ENCODE results near the gene P2RX1.

The P2RX1 gene

GRCh38 chr17:3851461-3852100, 64.7 kb downstream of the P2RX1 start:
- no peak overlapping the region for H3K4me3 ChIP-seq (ENCODE audit: low read depth, low read length)
- no peaks in the 10 kb centered on the region for H3K36me3 ChIP-seq (ENCODE audit: control insufficient read depth, insufficient read depth, low read length)
- H3K9ac ChIP-seq (ENCODE audit: low read length), result no peak overlapping the region
- peaks cover 2% of the 10 kb centered on the region; the same call in 1 of the 2 replicates for H3K4me1 ChIP-seq (ENCODE audit: control insufficient read depth, insufficient read depth, low read length)
- no peaks in the 10 kb centered on the region for H3K27me3 ChIP-seq (ENCODE audit: control insufficient read depth, insufficient read depth, low read length)
- no peak overlapping the region for H3K27ac ChIP-seq (ENCODE audit: low read depth, low read length)
- no peaks in the 10 kb centered on the region for H3K9me3 ChIP-seq (ENCODE audit: control insufficient read depth, insufficient read depth, low read depth, low read length)

DNA sequence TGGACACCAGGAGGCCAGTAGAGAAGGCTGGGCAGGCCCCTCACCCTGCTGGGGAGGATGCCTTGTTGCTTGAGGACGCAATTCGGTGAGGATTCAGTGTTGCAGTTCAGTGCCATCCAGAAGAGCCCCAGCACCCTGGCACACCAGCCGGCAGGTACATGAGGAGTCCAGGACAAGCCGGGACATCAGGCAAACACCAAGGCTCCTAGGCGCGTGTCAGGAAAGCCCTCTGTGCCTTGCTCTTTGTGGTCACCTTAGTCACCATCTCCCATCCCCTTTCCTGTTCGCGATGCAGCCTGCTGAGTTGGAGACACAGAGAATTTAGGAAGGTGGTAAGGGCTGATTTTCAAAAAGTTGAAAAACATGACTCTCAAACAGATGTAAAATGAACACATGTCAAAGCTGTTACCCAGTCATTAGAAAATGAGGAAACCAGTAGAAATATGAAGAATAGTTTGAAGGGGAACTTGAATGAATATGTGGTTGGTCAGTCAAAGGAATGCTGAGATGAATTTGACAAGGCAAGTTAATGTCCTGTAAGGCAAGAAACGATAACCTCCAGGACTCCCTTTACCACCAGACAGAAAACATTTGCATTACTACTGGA, 67.9 kb downstream of the P2RX1 start:
- Histone ChIP-seq H3K4me3 (ENCODE audit: low read depth, low read length) (no peak overlapping the region), H3K4me1 (ENCODE audit: control insufficient read depth, insufficient read depth, low read length) (peaks cover 11% of the 10 kb centered on the region; the same call in 1 of the 2 replicates), H3K36me3 (ENCODE audit: control insufficient read depth, insufficient read depth, low read length) (0 out of 2 replicates have a peak, but pooled peaks cover 4% of the 10 kb centered on the region), H3K9ac (ENCODE audit: low read length) (no peak overlapping the region), H3K27ac (ENCODE audit: low read depth, low read length) (no peak overlapping the region), H3K9me3 (ENCODE audit: control insufficient read depth, insufficient read depth, low read depth, low read length) (no peaks in the 10 kb centered on the region), H3K27me3 (ENCODE audit: control insufficient read depth, insufficient read depth, low read length) (no peaks in the 10 kb centered on the region)

DNA sequence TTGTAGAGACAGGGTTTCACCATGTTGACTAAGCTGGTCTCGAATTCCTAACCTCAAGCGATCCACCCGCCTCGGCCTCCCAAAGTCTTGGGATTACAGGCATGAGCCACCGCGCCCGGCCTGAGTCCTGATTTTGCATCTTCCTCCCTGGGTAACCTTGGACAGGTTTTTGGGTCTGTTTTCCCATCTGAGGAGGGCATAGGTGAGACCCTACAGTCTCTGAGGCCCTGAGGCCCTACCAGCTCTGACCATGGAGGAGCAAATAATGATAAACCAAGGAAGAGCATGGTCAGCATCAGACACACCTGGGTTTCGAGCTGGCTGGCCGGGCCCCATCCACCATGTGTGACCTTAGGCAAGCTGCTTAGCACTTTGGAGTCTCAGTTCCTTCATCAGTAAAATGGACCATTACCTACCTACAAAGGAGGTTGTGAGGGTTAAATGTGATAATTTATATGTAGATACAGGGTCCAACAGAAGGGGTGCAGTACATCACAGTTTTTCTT, 69.0 kb downstream of the P2RX1 start:
- Histone ChIP-seq H3K27ac (ENCODE audit: low read depth, low read length) (no peak overlapping the region), H3K9me3 (ENCODE audit: control insufficient read depth, insufficient read depth, low read depth, low read length) (no peaks in the 10 kb centered on the region), H3K36me3 (ENCODE audit: control insufficient read depth, insufficient read depth, low read length) (peaks cover 14% of the 10 kb centered on the region), H3K9ac (ENCODE audit: low read length) (no peak overlapping the region), H3K4me1 (ENCODE audit: control insufficient read depth, insufficient read depth, low read length) (peaks cover 11% of the 10 kb centered on the region; the same call in 1 of the 2 replicates), H3K4me3 (ENCODE audit: low read depth, low read length) (no peak overlapping the region), H3K27me3 (ENCODE audit: control insufficient read depth, insufficient read depth, low read length) (no peaks in the 10 kb centered on the region)

Data from HUES6 (cell line).